Fibroblast of skin of back (primary cell): ENCODE data around the gene SETD3.
"Not testable (repeated sequence)": the region's sequence is repeated elsewhere in the genome, so short reads cannot be mapped to it uniquely, and the experiment has no call there.

Experiments used
- DNase-seq: peaks from one replicate; pipeline ENCODE4 v3.0.0-alpha.2; 2013

The SETD3 gene

GRCh38 chr14:99357151-99357915 lies 123.3 kb downstream of the SETD3 start:
- no peak for DNase-seq

- no peak for DNase-seq
These were observed 124.5 kb downstream of the SETD3 start for GRCh38 chr14:99356031-99356608.

- no peak for DNase-seq
These were observed 126.3 kb downstream of the SETD3 start for GRCh38 chr14:99354166-99354875.

GRCh38 chr14:99352688-99353280 lies 127.9 kb downstream of the SETD3 start:
- DNase-seq: no peak

GRCh38 chr14:99351166-99352007 lies 129.3 kb downstream of the SETD3 start:
- DNase-seq: no peak

GRCh38 chr14:99350751-99351150 lies 129.9 kb downstream of the SETD3 start:
- no peak for DNase-seq

GRCh38 chr14:99349721-99350495 lies 130.8 kb downstream of the SETD3 start:
- no peak for DNase-seq

- DNase-seq: peak; percentile 9
These were observed 131.6 kb downstream of the SETD3 start for GRCh38 chr14:99348816-99349614.

GRCh38 chr14:99348231-99348630 lies 132.4 kb downstream of the SETD3 start:
- DNase-seq: not testable (repeated sequence)
